Activated T-cell treated with anti-CD3 and anti-CD28 coated beads, Interleukin-2, amount 50 U/mL, for 24 hours (primary cell): ENCODE measurements around the gene LRRC8D.

ENCODE experiments used
- DNase-seq: peaks from one replicate; pipeline ENCODE4 v3.0.0-alpha.2; 2020
- H3K27ac Mint-ChIP-seq: 2 replicates; pipeline ENCODE4 v1.8.0; 2020; ENCODE audit warnings: mild to moderate bottlenecking, mixed read lengths
- H3K27me3 Mint-ChIP-seq: 2 replicates; pipeline ENCODE4 v1.8.0; 2020; ENCODE audit warnings: mixed read lengths
- H3K36me3 Mint-ChIP-seq: 2 replicates; pipeline ENCODE4 v1.8.0; 2020; ENCODE audit warnings: low read depth, mixed read lengths
- H3K4me1 Mint-ChIP-seq: 2 replicates; pipeline ENCODE4 v1.8.0; 2020; ENCODE audit warnings: low read depth, mixed read lengths
- H3K4me3 Mint-ChIP-seq: 2 replicates; pipeline ENCODE4 v1.8.0; 2020; ENCODE audit warnings: mild to moderate bottlenecking, moderate library complexity, mixed read lengths
- H3K9me3 Mint-ChIP-seq: 2 replicates; pipeline ENCODE4 v1.8.0; 2020; ENCODE audit warnings: mixed read lengths

Gene LRRC8D

DNA sequence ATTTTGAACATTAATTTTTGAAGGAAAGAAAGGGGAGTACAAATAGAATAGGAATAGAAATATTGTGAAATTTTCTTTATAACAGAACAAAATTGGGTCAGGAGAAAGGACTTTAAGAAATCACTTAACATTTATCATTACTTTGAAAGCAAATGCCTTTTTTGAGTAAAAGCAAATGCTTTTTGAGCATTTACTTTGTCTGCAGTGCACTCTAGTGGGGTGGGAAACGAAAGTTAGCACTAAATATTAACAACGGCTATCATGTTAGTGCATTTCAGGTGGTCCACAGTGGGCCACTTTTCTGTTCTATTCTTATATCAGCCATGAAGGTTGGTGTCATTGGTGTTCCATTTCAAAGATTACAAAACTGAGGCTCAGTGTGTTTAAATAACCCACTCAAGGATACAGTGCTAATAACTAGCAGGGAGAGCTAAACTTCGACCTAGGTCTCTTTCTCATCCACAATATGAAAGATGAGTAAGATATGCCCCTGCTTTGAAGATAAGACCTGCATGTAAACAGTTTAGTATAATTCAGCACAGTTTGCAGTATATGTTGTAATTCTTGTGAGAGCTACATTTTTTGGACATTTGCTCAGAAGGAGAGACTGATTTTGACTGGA lies 13.4 kb downstream of the LRRC8D start:
- Mint-ChIP-seq H3K27ac (no peak overlapping the region), H3K4me3 (no peak overlapping the region), H3K27me3 (no peaks in the 10 kb centered on the region), H3K9me3 (no peaks in the 10 kb centered on the region), H3K36me3 (no peaks in the 10 kb centered on the region), H3K4me1 (peaks cover 3% of the 10 kb centered on the region)
- DNase-seq: no peak

- Mint-ChIP-seq H3K9me3 (no peaks in the 10 kb centered on the region), H3K4me3 (no peak overlapping the region), H3K27ac (no peak overlapping the region), H3K4me1 (peaks cover 7% of the 10 kb centered on the region), H3K27me3 (no peaks in the 10 kb centered on the region), H3K36me3 (no peaks in the 10 kb centered on the region)
- no peak for DNase-seq
Measured at GRCh38 chr1:89836252-89837035, 15.6 kb downstream of the LRRC8D start.

DNA sequence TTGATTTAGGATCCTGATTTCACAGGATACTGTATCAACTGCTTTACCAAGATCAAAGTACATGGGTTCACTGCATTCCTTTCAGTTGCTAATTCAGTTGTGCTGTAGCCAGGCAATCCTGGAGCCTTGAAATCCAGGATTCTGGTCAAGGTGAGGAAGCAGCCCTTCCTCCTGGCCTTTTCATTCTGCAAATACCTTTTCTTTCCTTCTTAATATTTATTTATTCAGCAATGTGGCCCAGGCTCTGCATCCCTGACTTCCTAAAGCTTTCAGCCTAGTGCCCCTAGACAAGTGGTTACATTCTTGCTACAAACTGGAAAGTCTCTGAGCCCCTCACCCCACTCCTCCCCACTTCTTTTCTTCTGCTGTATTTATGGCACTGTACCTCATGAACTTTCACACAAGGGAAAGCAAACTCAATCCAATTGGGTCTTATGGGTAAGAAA lies 16.2 kb downstream of the LRRC8D start:
- H3K27ac Mint-ChIP-seq: no peak overlapping the region
- DNase-seq: no peak
- no peaks in the 10 kb centered on the region for H3K27me3 Mint-ChIP-seq
- H3K36me3 Mint-ChIP-seq: no peaks in the 10 kb centered on the region
- no peaks in the 10 kb centered on the region for H3K9me3 Mint-ChIP-seq
- H3K4me3 Mint-ChIP-seq: no peak overlapping the region
- peaks cover 11% of the 10 kb centered on the region for H3K4me1 Mint-ChIP-seq

DNA sequence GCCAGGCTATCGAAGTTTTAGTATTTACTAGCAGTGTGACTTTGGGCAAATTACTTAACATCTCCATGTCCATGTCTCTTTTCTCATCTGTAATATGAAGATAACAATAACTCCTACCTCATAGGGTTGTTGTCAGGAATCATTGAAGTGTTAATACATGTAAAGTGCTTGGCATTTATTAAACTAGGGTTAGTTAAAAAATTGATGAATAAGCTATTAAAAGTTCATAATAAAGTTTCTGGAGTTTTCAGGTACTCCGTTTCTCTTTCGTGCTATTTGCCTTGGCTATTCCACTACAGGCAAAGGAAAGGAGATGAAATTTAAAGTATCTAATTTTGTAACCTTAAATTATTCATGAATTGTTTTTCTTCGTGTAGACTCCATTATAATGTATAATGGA lies 16.7 kb downstream of the LRRC8D start:
- no peak for DNase-seq
- Mint-ChIP-seq H3K27ac (no peak overlapping the region), H3K9me3 (no peaks in the 10 kb centered on the region), H3K4me3 (no peak overlapping the region), H3K27me3 (no peaks in the 10 kb centered on the region), H3K4me1 (peaks cover 16% of the 10 kb centered on the region), H3K36me3 (no peaks in the 10 kb centered on the region)

DNA sequence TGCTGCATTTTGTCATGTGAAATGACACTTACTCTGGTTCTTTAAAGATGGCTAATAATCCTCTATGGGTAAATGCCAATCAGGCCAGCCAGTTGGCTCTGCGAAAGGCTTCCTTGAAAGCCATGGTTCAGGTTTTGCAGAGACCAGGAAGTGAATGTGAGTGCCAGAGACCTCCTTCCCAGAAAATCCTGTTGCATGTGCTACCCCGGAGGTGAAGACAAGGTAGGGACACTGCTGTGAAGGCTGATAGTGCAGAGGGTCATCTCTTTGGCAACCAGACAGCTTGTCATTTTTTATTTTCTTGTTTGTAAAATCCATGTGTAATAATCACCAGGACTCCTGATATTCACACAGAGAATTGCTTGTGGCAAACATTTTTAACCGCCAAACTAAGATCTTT lies 18.7 kb downstream of the LRRC8D start:
- Mint-ChIP-seq H3K27ac (no peak overlapping the region), H3K27me3 (no peaks in the 10 kb centered on the region), H3K4me3 (no peak overlapping the region), H3K9me3 (no peaks in the 10 kb centered on the region), H3K36me3 (peaks cover 11% of the 10 kb centered on the region), H3K4me1 (peaks cover 24% of the 10 kb centered on the region)
- DNase-seq: no peak

GRCh38 chr1:89841507-89841906 lies 20.7 kb downstream of the LRRC8D start:
- no peak overlapping the region for H3K4me3 Mint-ChIP-seq
- H3K9me3 Mint-ChIP-seq: no peaks in the 10 kb centered on the region
- no peaks in the 10 kb centered on the region for H3K27me3 Mint-ChIP-seq
- peaks cover 31% of the 10 kb centered on the region for H3K36me3 Mint-ChIP-seq
- peaks cover 42% of the 10 kb centered on the region for H3K4me1 Mint-ChIP-seq
- DNase-seq: no peak
- no peak overlapping the region for H3K27ac Mint-ChIP-seq

GRCh38 chr1:89842567-89843272 lies 21.9 kb downstream of the LRRC8D start:
- H3K27ac Mint-ChIP-seq: peak overlapping the region; percentile 95
- peaks cover 53% of the 10 kb centered on the region for H3K4me1 Mint-ChIP-seq
- H3K27me3 Mint-ChIP-seq: no peaks in the 10 kb centered on the region
- peaks cover 41% of the 10 kb centered on the region for H3K36me3 Mint-ChIP-seq
- no peak for DNase-seq
- peak overlapping the region; percentile 91 for H3K4me3 Mint-ChIP-seq
- H3K9me3 Mint-ChIP-seq: no peaks in the 10 kb centered on the region

GRCh38 chr1:89843273-89844130 lies 22.7 kb downstream of the LRRC8D start:
- H3K27ac Mint-ChIP-seq: peak overlapping the region; percentile 96
- H3K36me3 Mint-ChIP-seq: peaks cover 49% of the 10 kb centered on the region
- DNase-seq: peak; percentile 88
- H3K4me3 Mint-ChIP-seq: peak overlapping the region; percentile 91
- peaks cover 61% of the 10 kb centered on the region for H3K4me1 Mint-ChIP-seq
- no peaks in the 10 kb centered on the region for H3K9me3 Mint-ChIP-seq
- no peaks in the 10 kb centered on the region for H3K27me3 Mint-ChIP-seq

DNA sequence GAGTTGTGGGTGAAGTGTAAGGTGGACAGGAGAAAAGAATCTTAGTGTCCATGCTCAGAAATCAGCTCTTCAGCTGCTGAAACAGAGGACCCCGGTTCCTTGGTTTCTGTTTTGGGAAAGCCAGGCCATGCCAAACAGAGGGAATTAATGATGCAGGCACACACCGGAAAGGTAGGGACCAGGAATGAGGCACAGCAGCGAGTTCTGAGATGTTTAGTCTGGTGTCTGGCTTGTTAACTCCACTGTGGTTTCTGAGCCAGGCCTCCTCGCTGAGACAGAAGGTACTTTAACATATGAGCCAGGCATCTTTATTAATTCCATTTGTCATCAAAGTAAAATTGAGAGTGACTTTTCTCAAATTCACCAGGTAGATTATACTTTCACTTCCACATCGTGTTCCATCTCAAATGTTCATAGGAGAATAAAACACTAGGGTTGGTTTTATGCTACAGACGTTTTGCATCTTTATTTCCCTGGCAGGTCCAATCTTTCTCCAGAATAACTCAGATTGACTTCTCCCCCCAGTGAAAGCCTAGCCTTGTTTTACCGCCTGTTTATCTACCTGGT lies 23.5 kb downstream of the LRRC8D start:
- Mint-ChIP-seq H3K27me3 (no peaks in the 10 kb centered on the region), H3K4me3 (peak overlapping the region; percentile 91), H3K9me3 (no peaks in the 10 kb centered on the region), H3K27ac (peak overlapping the region; percentile 96), H3K36me3 (peaks cover 56% of the 10 kb centered on the region), H3K4me1 (peaks cover 69% of the 10 kb centered on the region)
- peak; percentile 66 for DNase-seq

DNA sequence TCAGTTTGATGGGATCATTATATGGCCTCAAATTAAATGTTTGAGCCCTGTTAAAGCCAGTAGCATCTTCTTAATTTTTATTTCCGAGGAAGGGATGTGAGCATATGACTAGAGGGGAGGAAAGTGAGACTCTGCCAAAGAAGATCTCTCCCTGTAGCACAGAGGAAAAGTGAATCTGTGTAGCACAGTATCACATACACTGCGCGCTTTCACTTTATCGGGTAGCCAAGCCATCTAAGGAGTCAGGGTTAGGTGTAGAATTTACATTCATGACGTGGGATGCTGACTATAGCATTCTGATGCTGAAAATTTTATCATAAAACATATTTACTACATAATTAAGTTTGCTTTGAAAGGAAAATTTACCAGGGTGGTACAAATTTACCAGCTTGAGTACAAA lies 24.0 kb downstream of the LRRC8D start:
- Mint-ChIP-seq H3K27me3 (no peaks in the 10 kb centered on the region), H3K9me3 (no peaks in the 10 kb centered on the region), H3K4me1 (peaks cover 74% of the 10 kb centered on the region), H3K4me3 (peak overlapping the region; percentile 91), H3K27ac (peak overlapping the region; percentile 96), H3K36me3 (peaks cover 61% of the 10 kb centered on the region)
- DNase-seq: no peak

DNA sequence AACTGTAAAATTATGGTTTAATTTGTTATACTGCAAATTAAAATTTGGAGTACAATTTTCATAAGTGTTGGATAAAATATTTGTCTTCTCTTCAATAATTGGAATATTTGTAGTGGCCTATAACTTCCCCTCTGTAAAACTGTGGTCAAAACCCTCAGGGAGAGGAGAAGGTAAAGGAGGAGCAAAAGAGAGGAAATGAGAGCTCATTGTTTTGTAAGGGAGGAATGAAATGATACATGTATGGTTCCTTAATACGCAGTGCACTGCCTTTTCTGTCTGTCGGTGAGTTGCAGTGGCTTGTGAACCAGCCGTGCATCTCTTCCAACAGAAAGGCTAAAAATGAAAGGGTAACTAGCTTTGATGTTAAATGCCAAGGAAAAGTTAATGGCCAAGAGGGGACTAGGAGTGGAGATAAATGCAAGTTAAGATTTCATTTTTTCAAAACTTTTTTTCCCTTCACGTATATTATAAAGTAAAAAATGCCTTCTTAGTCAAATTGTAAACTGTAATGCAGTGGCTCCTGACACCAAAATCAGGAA lies 26.4 kb downstream of the LRRC8D start:
- H3K9me3 Mint-ChIP-seq: no peaks in the 10 kb centered on the region
- H3K27me3 Mint-ChIP-seq: no peaks in the 10 kb centered on the region
- peak overlapping the region; percentile 72 for H3K27ac Mint-ChIP-seq
- H3K4me3 Mint-ChIP-seq: peak overlapping the region; percentile 91
- H3K4me1 Mint-ChIP-seq: peaks cover 74% of the 10 kb centered on the region
- no peak for DNase-seq
- peaks cover 73% of the 10 kb centered on the region for H3K36me3 Mint-ChIP-seq

- Mint-ChIP-seq H3K4me1 (peaks cover 48% of the 10 kb centered on the region), H3K27ac (no peak overlapping the region), H3K27me3 (no peaks in the 10 kb centered on the region), H3K4me3 (no peak overlapping the region), H3K9me3 (no peaks in the 10 kb centered on the region), H3K36me3 (peaks cover 54% of the 10 kb centered on the region)
- no peak for DNase-seq
Measured at GRCh38 chr1:89850844-89851415, 30.1 kb downstream of the LRRC8D start.

- Mint-ChIP-seq H3K27ac (no peak overlapping the region), H3K27me3 (no peaks in the 10 kb centered on the region), H3K4me1 (peaks cover 26% of the 10 kb centered on the region), H3K9me3 (no peaks in the 10 kb centered on the region), H3K36me3 (peaks cover 45% of the 10 kb centered on the region), H3K4me3 (no peak overlapping the region)
- no peak for DNase-seq
Measured at GRCh38 chr1:89854140-89854539, 33.3 kb downstream of the LRRC8D start.
